Choroid plexus epithelial cell (primary cell): ENCODE results near the gene PRPF38A.
A peak's percentile ranks its signal among the peaks of the same experiment; 100 is the strongest.

Experiments
- DNase-seq: peaks from one replicate; pipeline ENCODE4 v3.0.0-alpha.2; 2010; ENCODE audit warnings: low read depth
- H3K4me3 ChIP-seq: 2 replicates; pipeline ENCODE4 v1.5.1; 2011; ENCODE audit warnings: low read depth, mild to moderate bottlenecking, control low read depth, low read length, moderate library complexity
- TF ChIP-seq, protein P1 (sequence below): conservative IDR thresholded peaks from 2 replicates; pipeline ENCODE4 v1.5.1; 2011; ENCODE audit warnings: low read depth, mild to moderate bottlenecking, control low read depth, inconsistent platforms, low read length, moderate library complexity

The PRPF38A gene

DNA sequence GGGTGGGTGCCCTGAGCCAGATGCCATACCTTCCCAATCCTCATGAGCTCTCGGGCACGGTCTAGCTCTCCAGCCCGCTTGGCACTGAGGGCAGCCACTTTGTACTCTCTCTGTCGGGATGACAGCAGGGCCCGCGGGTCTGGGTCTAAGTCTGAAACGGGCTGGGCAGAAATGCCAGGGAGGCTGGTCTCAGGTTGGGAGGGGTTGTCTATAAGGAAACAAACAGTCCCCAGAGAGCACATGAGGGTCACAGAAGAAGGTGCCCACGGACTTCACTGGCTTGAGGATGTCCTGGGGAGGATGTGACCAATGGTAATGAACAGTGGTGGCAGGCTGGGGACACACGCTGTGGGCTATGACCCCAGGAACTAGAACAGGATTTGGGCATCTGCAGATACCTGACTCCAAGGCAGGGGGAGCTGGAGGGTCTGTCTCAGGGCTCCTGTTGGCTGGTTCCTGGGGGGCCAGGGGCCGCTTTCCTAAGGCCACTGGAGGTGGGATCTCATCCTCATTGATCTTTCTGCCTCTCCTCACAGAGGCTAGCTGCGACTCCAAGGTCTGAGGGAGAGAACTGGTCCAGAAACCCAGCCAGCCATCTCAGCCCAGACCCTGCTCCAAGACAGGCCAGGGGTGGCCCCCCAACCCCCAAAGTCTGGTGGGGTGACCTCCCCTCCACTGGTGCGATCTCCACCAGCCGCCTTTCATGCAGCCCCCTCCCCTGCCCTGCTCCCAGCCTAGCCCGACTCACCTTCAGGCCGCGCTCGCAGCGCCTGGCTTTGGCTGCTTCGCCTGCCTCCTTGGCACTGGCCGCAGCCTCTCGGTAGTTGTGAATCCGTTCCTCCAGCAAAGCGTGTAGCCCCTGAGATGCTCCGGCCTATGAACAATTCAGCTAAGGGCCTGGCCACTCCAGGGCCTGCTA lies 44.5 kb upstream of the PRPF38A start:
- no peak for DNase-seq
- TF ChIP-seq, protein P1, sequence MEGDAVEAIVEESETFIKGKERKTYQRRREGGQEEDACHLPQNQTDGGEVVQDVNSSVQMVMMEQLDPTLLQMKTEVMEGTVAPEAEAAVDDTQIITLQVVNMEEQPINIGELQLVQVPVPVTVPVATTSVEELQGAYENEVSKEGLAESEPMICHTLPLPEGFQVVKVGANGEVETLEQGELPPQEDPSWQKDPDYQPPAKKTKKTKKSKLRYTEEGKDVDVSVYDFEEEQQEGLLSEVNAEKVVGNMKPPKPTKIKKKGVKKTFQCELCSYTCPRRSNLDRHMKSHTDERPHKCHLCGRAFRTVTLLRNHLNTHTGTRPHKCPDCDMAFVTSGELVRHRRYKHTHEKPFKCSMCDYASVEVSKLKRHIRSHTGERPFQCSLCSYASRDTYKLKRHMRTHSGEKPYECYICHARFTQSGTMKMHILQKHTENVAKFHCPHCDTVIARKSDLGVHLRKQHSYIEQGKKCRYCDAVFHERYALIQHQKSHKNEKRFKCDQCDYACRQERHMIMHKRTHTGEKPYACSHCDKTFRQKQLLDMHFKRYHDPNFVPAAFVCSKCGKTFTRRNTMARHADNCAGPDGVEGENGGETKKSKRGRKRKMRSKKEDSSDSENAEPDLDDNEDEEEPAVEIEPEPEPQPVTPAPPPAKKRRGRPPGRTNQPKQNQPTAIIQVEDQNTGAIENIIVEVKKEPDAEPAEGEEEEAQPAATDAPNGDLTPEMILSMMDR = peak; percentile 22
- no peak overlapping the region for H3K4me3 ChIP-seq

DNA sequence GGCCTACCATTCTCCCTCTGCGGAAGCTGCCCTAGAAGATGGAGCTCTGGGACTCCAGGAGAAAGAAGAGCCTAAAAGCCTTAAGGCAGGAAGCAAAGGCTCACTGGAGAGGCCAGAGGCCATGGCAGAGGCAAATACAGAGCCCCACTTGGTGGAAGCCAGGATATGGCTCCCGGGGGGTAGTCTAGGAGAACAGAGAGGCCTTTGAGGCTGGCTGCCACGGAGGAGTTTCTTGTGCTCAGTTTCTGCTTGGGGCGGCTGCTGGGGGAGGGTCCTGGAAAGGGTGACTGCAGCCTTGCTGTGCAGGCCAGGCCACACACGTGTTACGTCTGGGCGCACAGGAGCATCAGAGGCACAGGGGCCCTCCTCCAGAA lies 43.8 kb upstream of the PRPF38A start:
- H3K4me3 ChIP-seq = no peak overlapping the region
- TF ChIP-seq, protein P1 = no peak
- DNase-seq = no peak

DNA sequence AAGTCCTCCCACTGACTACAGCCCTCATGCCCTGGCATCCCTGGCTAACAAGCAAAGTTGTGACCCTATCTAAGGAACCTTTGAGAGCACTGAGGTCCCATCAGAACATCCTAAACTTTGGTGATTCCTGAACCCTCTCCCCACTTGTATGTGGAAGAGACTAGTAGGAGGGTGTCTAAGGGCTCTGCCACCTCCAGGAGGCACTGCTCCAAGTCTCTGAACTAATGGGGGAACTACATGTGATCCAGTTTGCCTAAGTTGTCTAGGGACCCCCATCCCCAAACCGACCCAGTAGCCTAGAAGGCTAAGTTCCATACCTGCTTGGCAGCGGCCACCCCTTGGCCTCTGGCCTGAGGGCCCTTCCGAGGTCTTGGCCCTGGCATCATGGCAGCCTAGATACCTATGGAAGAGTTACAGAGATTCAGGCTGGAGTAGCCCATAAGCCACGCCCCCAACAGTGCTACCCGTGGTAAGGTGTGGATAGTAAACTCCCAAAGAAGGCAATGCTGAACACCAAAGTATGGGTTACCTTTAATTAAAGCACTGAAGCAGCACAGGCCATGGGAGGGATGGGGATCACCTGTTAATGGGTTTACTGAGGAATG lies 40.1 kb upstream of the PRPF38A start:
- no peak overlapping the region for H3K4me3 ChIP-seq

DNA sequence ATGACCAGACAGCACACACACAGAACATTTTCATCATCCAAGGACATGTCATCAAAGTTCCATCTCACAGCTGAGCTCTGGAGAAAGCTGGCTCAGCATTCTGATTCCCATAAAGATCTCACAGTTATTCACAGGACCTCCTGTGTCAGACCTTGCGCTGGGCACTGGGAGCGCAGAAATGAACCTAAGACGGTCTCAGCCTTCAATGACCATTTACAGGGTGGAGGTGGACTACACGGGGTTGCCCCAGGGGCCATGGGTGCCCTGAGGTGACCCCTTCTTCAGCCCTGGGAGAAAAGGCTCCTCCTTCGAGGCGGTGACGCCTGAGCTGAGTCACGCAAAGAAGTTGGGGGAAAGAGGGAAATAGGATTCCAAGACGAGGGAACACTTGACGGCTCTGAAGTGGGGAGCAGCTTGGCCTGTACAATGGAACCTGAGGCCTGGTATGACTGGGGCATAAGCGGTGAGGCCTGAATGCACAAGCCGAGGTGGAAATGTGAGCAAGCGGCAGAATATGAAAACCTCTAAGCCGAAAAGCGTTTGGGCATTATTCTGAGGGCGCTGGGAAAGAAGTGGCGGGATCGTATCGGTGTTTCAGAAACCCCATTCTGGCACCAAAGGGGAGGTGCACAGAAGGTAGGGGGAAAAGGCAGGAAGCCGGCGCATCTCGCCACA lies 39.2 kb upstream of the PRPF38A start:
- TF ChIP-seq, protein P1 = no peak
- H3K4me3 ChIP-seq = peak overlapping the region; percentile 88
- DNase-seq = peak; percentile 61

More for the DNA sequence above, 40.1 kb upstream of the PRPF38A start:
- no peak for DNase-seq
- TF ChIP-seq, protein P1 = peak; percentile 27

DNA sequence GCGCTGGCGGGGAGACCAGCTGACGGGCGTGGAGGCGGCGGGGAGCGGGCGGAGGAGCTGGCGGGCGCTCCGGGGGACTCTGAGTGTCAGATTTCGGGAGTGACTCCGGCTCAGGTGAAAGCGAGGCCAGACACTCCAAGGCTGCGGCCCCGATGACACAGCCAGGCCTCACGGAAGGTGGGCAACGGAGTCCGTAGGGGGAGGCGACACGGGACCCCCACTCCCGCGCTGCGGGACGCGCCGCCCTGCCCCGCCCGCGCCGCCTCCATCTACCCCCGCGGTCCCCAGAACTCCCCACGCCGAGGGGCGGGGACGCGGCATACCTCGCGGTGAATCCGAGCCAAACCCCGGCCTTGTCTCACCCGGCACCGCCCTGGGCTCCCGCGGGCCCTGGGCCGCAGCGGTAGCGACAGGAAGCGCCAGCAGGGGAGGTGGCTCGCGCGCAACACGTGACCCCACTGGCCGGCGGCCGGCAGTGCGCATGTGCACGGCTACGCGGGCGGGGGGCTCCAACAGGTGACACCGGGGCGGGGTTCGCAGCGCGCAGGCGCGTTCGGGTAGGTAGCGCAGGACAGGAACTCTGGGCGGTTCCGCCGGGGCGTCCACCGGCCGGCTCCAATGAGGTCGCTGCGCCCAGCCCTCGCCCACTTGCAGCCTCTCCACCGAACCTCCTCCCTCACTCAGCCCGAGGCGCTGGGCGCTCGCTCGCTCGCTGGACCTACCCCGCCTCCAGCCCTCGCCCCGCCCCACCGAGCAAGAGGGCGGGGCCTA lies 38.5 kb upstream of the PRPF38A start, which contains the start of gene CC2D1B:
CC2D1B (minus strand) TSS at position 460 of the 771 bp plus-strand sequence. CDS start 1,585 bp downstream, outside the sequence.
- TF ChIP-seq, protein P1 = no peak
- DNase-seq = peak; percentile 99
- H3K4me3 ChIP-seq = peak within 1 kb of the TSS; percentile 88

DNA sequence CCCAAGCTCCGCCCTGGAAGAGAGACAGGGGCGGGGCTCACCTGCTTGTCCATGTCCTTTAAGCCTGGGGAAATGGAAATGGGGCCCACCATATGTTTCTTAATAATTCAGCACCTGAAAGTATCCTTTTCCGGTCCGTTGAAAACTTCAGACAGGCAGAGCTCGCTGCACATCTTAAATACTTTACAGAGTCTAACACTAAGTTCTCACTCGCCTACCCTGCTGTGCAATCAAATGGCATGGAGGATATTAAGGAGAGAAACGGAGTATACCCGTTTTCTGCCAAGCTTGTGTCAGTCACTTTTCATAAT lies 37.9 kb upstream of the PRPF38A start:
- no peak for DNase-seq
- peak overlapping the region; percentile 88 for H3K4me3 ChIP-seq
- TF ChIP-seq, protein P1 = no peak
